Transverse colon (tissue), 4 donors: ENCODE measurements around the gene KCNJ5.

Experiments used
- EP300 ChIP-seq: sonication (generic); formaldehyde crosslinking; IDR thresholded peaks from one replicate; pipeline ENCODE4 v1.6.1; 2017; ENCODE audit warnings: antibody characterized with exemption, low read depth
- POLR2A ChIP-seq: fragments of 450-650 bp; IDR thresholded peaks from one replicate; pipeline ENCODE4 v1.6.1; 2016; ENCODE audit warnings: antibody characterized with exemption, mild to moderate bottlenecking, moderate library complexity
- POLR2AphosphoS5 ChIP-seq, 3 donors: sonication (generic); formaldehyde crosslinking; IDR thresholded peaks; one replicate each; pipeline ENCODE4 v1.6.1; 2016; ENCODE audit warnings: antibody characterized with exemption in 3 of 3
- TF ChIP-seq, protein P1 (sequence below), 5 experiments: fragments of 200-600 bp in 3 of 5; fragments of 450-650 bp in 2 of 5; sonication (generic) in 3 of 5; IDR thresholded peaks; 1 replicate in 2 of 5; 2 replicates in 3 of 5; pipeline ENCODE4 v1.5.1; 2016 to 2017; ENCODE audit warnings: antibody characterized with exemption in 5 of 5, inconsistent platforms in 3 of 5, mild to moderate bottlenecking in 2 of 5, moderate library complexity in 1 of 5

DNA sequence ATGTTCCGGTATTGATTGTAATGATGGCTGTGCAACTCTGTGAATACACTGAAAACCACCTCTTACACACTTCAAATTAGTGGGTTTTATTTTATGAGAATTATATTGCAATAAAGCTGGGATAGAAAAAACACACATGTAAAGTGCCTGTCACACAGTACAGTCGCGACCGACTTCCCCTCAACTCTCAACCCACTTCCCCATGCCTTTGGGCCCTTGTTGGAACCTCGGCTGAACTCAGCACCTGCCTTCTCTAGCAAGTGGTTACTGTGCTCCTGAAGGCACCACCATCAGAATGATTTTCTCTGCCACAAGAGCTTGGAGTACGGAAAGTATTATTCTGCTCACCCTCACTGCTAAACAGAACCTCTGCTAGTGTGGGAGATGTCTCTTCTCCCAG, 37.6 kb upstream of the KCNJ5 start:
- TF ChIP-seq POLR2AphosphoS5 (IDR thresholded peaks at IDR 0.05) (no peak), POLR2A (no peak), EP300 (no peak)
- TF ChIP-seq, protein P1, sequence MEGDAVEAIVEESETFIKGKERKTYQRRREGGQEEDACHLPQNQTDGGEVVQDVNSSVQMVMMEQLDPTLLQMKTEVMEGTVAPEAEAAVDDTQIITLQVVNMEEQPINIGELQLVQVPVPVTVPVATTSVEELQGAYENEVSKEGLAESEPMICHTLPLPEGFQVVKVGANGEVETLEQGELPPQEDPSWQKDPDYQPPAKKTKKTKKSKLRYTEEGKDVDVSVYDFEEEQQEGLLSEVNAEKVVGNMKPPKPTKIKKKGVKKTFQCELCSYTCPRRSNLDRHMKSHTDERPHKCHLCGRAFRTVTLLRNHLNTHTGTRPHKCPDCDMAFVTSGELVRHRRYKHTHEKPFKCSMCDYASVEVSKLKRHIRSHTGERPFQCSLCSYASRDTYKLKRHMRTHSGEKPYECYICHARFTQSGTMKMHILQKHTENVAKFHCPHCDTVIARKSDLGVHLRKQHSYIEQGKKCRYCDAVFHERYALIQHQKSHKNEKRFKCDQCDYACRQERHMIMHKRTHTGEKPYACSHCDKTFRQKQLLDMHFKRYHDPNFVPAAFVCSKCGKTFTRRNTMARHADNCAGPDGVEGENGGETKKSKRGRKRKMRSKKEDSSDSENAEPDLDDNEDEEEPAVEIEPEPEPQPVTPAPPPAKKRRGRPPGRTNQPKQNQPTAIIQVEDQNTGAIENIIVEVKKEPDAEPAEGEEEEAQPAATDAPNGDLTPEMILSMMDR (IDR thresholded peaks at IDR 0.05), result no peak
